RPMI8226 (cell line): ENCODE data around the gene CHD5.

Experiments
- DNase-seq: peaks from one replicate; pipeline ENCODE4 v3.0.0-alpha.2; 2015

Gene CHD5

DNA sequence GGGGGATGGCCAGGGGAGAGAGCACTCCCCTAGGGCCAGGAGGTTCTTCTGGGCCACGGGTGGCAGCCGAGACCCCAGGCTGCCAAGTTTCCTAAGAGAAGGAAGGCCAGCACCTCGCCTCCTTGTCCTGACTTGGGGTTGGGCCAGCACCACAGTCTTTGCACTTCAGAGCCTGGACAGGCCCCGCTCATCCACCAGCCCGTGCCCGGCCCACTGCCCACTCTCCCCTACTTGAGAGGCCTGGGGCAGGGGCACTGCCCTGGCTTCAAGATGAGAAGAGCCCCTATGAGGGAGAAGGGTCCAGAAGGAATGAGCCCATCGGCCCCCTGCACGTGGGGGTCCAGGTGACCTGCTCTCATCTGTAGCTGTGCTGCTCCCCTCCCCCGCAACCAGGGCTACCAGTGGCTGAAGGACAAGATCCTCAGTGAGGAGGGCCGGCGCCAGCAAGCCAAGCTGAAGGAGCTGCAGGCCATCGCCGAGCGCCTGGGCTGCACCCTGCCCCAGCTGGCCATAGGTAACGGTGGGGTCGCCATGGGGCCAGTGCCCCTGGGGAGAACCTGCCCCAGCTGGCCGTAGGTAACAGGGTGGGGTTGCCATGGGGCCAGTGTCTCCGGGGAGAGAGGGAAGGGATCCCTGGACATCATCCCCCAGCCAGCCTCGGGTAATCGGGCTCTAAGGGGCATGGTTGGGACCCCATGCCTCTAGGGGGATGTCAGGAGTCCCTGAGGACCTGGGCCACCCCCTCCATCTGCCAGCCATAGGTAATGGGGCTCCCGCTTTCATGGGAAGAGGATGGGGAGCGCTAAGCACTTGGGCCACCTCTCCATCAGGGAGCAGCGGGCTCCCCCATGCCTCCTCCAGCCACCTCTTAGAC is 83.6 kb downstream of the CHD5 start:
- DNase-seq, result no peak

GRCh38 chr1:6095511-6096242 is 84.4 kb downstream of the CHD5 start:
- DNase-seq, result no peak

GRCh38 chr1:6094801-6095505 is 85.2 kb downstream of the CHD5 start:
- no peak for DNase-seq

- DNase-seq, result no peak
Measured at GRCh38 chr1:6094246-6094645, 85.9 kb downstream of the CHD5 start.

DNA sequence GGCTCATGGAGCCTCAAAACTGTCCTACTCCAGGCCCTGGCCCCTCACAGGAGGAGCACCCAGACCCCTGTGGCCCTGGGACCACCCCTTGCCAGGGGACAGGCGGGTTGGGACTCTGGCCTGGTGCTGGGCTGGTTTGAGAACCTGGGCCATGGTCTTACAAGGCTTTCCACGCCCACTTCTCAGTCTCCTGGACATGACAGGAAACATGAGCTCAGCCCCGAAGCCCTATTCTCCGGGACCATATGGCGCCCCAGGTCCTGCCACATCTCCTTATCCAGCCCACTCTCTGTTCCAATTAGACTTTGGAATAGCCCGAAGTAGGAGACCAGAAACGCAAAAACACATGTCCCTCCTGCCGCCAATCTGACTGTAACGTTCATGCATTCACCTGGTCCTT is 86.5 kb downstream of the CHD5 start:
- DNase-seq, result no peak

DNA sequence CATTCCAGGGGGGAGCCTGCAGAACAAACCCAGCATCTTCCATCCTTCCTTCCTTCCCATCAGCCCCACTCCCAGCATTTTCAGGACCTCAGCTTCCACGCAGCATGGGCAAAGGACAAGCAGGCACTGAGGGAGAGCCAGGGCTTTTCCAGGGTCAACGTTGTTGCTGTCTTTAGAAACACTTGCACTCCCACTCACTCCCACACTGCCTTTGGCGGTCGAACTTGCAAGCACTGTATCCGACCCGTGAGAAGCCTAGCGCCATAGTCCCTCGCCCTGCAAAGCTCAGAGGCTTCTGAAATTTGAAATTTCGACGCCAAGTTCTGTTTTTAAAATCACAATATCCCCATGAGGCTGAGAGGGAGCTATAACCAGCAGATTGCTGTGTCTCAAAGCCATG is 87.0 kb downstream of the CHD5 start:
- DNase-seq, result no peak

DNA sequence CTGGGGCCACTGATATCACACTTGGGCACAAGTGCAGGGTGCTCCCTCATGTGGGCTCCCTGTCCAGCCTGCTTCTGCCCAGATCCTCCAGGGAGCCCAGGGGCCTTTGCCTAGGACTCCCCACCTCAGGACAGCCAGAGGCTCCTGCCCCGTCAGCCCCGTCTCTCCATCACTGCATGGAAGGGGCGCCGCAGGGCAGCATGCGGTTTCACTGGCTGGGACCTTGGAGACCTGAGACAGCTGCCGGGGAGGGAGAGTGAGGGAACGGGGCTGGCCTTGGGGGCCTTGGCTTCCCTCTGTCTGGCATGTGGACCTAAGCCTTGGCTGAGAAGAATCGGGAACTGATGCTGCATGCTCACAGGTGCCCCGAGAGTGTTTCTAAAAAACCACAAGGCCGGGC is 87.9 kb downstream of the CHD5 start:
- DNase-seq, result no peak

DNA sequence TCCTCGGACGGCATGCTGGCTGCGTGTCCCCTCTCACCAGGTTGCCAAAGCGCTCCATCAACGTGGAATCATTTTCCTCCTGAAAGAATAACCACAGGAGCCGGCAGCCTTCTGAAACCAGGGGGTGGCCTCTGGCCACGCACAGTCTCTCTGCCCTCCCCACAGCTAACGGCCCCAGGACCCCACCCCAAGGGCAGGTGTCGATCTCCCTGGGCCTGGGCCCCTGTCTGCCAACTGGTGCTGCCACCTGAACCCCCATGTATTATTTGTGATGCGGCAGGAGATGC is 88.4 kb downstream of the CHD5 start:
- DNase-seq, result no peak

DNA sequence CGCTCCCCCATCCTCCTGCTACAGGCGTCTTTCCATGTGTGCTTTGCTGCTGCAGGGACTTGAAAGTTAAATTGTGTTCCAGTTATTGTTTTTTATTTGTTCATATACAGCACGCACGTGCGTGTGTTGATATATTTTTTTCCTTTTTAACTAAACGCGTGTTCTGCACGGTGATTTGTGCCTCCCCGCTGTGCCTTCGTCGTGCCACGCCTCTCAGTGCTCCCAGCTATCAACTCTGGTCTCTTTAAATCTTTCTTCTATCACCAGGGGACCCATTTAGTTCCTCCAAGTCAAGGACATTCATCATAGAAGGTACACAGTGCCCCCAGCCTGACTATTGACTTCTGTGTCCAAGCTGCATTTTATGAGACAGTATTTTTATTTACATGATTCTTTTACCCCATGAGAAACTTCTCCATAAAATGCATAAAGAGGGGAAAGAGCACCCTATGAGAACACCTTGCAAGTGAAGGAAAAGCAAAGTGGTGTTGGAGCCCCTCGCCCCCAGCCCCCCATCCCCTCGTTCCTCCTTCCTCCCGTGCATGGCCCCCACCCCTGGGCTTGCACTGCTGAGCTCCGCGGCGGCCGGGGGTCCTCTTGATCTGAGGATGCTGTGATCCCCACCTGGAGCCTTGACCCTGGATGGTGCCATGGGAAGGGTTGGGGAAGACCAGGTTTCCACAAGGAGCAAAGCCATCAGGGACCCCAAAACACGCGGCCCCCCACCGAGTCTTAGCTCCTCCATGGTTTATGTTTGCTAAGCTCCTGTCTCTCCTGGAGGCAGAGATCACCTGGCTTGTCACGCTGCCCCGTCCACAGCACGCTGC is 88.9 kb downstream of the CHD5 start:
- DNase-seq, result no peak

DNA sequence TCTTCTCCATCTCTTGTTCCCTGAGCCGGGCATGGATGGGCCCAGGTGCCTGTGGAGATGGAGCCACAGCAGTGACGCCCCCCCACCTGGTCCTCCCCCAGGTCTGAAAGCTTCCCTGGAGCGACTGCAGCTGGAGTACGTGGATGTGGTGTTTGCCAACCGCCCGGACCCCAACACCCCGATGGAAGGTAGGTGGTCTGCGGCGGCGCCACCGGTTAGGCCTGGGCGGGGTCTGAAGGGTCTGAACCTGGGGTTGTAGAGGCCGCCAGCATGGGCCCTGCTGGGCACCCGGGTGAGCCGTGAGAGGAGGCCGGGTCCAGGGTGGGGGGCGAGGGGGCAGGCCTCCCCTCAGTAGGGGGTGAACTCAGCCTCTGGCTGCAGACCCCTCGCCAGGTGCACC is 89.8 kb downstream of the CHD5 start:
- no peak for DNase-seq

- no peak for DNase-seq
Measured at GRCh38 chr1:6088956-6089355, 91.2 kb downstream of the CHD5 start.

DNA sequence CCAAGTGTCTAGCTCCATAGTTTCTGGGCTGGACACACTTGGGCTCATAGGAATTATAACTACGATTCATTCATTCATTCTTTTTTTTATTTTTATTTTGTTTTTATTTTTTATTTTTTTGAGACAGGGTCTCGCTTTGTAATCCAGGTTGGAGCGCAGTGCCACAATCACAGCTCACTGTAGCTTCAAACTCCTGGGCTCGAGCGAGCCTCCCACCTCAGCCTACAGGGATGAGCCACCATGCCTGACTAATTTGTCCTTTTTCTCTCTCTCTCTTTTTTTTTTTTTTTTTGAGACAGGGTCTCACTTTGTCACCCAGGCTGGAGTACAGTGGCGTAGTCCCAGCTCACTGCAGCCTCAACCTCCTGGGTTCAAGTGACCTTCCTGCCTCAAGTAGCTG is 92.2 kb downstream of the CHD5 start:
- DNase-seq, result no peak

DNA sequence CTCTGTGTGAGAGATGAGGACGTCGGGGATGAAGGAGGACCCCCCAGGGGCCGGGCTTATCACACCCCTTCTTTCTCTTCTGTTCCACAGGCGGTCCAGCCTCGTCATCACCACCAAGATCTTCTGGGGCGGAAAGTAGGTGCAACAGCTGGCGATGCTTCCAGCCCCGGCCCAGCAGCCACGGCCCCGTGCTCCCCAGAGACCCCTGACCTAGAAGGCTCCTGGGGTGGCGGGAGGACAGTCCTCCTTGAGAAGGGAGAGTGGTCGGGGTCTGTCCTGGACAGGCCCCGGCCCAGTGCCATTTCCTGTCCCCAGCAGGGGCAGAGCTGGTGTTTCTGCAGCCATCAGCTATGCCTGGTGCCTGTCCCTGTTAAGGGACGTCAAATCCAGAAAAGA is 92.7 kb downstream of the CHD5 start:
- DNase-seq, result no peak

DNA sequence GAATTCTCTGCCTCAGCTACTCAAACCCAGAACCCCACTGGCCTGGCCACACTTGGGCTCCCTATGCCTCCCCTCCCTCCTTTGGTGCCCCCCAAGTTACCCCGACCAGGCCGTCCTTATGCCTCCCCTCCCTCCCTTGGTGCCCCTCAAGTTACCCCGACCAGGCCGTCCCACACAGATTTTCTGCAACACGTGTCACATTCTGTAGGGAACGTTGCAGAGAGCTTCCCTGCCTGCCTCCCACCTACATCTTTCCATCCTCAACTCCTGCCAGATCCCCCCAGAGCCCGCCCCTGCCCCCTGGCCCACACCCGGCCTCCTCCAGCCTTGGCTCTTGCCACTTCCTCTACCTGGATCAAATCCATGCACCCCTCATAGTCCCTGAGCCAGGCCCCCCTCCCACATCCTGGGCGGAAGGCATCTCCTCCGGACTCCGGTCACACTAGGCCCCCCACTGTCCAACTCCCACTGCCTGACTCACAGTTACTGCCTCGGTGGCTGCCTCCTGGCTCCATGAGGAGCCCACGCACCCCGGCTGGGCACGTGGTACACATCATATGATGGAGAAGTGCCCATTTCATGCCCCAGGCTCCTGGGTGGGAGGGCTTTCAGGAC is 93.3 kb downstream of the CHD5 start:
- no peak for DNase-seq

- no peak for DNase-seq
Measured at GRCh38 chr1:6086358-6086757, 93.8 kb downstream of the CHD5 start.

DNA sequence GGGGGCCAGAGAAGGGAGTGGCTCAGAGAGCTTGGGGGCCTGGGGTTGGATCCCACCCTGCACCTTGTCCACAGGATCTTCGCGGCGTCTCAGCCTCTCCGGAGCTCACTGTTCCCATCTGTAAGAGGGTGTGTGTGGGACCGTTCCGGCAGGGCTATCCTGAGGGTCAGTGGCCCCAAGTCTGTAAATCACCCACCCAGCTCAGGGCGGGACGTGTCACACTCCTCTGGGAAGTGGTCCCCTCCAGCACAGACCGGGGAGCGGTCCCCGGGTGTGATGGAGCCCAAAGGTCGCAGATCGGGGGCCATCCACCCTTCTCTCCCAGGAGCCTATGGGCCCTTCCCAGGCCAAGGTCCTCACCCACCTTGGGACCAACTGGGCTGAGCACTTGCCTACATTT is 94.5 kb downstream of the CHD5 start:
- no peak for DNase-seq

- no peak for DNase-seq
Measured at GRCh38 chr1:6084781-6085495, 95.2 kb downstream of the CHD5 start.

DNA sequence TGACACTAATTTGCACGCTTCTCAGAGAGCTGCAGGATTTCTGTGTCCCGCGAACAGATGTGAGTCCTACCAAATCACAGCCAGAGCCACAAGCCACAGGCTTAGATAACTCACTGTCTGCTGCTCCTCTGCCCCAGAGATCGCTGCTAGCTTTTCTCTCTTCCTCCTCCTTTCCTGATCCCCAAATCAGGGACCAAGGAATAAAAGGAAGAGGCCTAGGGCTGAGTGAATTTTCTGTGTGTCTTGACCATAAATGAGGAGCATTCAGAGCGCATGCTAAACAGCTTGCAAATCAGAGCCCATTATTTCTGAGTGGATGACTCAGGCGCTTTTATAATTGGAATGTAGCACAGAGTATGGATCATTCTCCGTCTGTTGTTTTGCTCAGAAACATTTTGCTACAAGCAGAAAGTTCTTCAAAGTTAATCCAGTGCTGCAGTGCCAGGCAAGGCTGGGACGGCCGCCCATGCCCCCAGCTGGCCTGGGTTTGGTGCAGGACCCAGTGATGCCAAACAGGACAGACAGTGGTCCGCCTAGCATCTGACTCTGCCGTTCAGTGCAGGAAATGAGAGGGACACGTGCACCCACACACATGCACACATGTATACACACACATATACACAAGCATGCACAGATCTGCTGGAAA is 96.2 kb downstream of the CHD5 start:
- no peak for DNase-seq

GRCh38 chr1:6083385-6083784 is 96.7 kb downstream of the CHD5 start:
- no peak for DNase-seq

GRCh38 chr1:6082430-6082971 is 97.6 kb downstream of the CHD5 start:
- no peak for DNase-seq

DNA sequence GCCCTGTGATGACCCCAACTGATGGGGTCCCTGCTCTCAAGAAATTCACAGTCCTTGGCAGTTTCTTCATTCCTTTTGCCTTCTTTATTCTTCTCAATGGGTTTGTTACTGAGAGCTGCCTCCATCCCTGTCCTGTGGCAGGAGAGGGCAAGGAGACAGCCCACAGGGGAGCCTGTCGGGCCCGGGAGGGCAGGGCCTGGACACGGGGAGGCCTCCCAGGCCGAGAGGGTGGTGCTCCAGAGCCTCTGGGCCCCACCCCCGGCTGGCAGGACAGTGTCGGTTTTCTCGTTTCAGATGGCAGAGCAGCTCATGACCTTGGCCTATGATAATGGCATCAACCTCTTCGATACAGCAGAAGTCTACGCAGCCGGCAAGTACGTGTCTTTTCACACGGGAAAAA is 98.2 kb downstream of the CHD5 start:
- no peak for DNase-seq
